Fibroblast of peridontal ligament (primary cell): ENCODE data around the gene MN1.

Experiments used
- DNase-seq: peaks from one replicate; pipeline ENCODE4 v3.0.0-alpha.2; 2010; ENCODE audit errors: extremely low read depth

Gene MN1

GRCh38 chr22:27716074-27716473 is 85.5 kb downstream of the MN1 start:
- no peak for DNase-seq

GRCh38 chr22:27715106-27715505 is 86.5 kb downstream of the MN1 start:
- DNase-seq, result no peak

GRCh38 chr22:27714068-27714467 is 87.5 kb downstream of the MN1 start:
- peak; percentile 22 for DNase-seq

GRCh38 chr22:27713461-27713860 is 88.1 kb downstream of the MN1 start:
- peak; percentile 13 for DNase-seq

- DNase-seq, result no peak
Measured at GRCh38 chr22:27711756-27712155, 89.8 kb downstream of the MN1 start.

- DNase-seq, result no peak
Measured at GRCh38 chr22:27711012-27711411, 90.5 kb downstream of the MN1 start.

GRCh38 chr22:27709919-27710675 is 91.5 kb downstream of the MN1 start:
- DNase-seq, result no peak

GRCh38 chr22:27706489-27706888 is 95.1 kb downstream of the MN1 start:
- DNase-seq, result no peak

GRCh38 chr22:27705408-27706080 is 96.0 kb downstream of the MN1 start:
- no peak for DNase-seq

- no peak for DNase-seq
Measured at GRCh38 chr22:27704581-27704980, 97.0 kb downstream of the MN1 start.

- DNase-seq, result no peak
Measured at GRCh38 chr22:27699383-27700019, 102.1 kb downstream of the MN1 start.

- no peak for DNase-seq
Measured at GRCh38 chr22:27698813-27699212, 102.7 kb downstream of the MN1 start.
